HG03103 (cell line): ENCODE measurements around the gene LIPK.
A peak's percentile ranks its signal among the peaks of the same experiment; 100 is the strongest.
"Not testable (repeated sequence)": the region's sequence is repeated elsewhere in the genome, so short reads cannot be mapped to it uniquely, and the experiment has no call there.

Source experiments
- ATAC-seq: cut with Tn5 transposase; IDR thresholded peaks from one replicate; pipeline ENCODE4 v1.9.1; 2021; ENCODE audit warnings: low read depth; ENCODE audit not compliant: unreplicated experiment

LIPK gene

DNA sequence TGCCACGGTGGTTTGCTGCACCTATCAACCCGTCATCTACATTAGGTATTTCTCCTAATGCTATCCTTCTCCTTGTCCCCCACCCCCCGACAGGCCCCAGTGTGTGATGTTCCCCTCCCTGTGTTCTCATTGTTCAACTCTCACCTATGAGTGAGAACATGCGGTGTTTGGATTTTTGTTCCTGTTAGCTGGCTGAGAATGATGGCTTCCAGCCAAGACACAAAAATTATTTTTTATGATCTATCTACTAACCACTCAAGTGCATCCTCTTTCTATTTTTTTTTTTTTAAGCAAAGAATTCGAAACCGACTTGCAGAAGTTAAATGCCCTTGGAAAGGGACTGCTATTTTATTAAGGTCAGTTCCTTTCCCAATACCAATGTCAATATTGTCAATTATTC is 3.3 kb downstream of the LIPK start:
- ATAC-seq, result not testable (repeated sequence)

- no peak for ATAC-seq
Observed at GRCh38 chr10:88715517-88715916, 9.5 kb downstream of the LIPK start.

- ATAC-seq, result no peak
Observed at GRCh38 chr10:88721392-88721791, 15.3 kb downstream of the LIPK start.

GRCh38 chr10:88725798-88726197 is 19.7 kb downstream of the LIPK start:
- no peak for ATAC-seq

DNA sequence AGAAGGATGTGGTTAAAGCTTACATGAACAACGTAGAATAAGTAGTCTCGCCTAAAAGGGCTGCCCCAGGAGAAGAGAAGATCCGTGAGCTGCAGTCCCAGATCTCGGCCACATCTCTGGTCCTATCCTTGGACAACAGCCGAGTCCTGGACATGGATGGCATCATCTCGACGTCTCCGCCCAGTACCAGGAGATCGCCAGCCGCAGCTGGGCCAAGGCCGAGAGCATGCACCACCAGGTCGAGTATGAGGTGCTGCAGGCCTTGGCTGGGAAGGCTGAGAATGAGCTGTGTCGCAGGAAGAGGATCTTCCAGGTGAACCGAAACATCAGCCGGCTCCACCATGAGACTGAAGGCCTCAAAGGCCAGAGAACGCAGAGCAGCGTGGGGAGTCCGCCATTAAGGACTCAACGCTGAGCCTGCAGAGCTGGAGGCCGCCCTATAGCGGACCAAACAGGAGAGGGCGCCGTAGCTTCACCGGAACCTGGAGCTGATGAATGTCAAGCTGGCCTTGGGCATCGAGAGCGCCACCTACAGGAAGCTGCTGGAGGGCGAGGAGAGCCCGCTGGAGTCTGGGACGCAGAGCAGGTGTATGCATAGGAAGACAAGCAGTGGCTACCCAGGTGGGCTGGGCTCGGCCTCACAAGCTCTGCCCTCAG is 22.2 kb downstream of the LIPK start:
- no peak for ATAC-seq

DNA sequence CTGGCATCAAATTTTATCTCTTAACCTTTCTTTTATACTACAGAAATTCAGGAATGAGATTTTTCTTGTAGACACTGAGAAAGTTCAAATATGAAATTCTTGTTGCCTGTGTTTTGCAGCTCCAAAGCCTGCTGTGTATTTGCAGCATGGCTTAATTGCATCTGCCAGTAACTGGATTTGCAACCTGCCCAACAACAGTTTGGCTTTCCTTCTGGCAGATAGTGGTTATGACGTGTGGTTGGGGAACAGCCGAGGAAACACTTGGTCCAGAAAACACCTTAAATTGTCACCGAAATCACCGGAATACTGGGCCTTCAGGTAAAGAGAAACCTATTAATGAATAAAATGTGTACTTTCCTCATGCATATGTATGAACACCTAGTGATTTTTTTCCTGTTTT is 24.8 kb downstream of the LIPK start:
- no peak for ATAC-seq

GRCh38 chr10:88731296-88731695 is 25.2 kb downstream of the LIPK start:
- ATAC-seq, result no peak

- no peak for ATAC-seq
Observed at GRCh38 chr10:88733215-88733614, 27.2 kb downstream of the LIPK start.

DNA sequence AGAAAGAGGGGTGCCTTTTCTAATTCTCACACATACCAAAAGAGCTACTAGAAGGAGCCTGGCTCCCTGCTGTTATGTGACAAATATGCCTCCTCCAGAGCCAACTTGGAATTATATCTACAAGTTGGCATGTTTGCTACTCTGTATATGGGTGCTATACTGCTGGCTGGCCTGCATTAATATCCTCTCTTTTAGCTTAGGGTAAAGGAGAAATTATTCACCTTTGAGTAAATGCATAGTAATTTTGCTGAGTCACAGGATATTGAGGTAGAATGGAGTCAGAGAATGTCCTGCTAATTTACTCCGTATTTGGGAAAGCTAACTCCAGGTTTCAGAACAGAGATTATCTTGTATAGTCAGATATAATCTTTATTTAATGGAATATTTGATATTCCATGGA is 29.6 kb downstream of the LIPK start:
- no peak for ATAC-seq

- ATAC-seq, result not testable (repeated sequence)
Observed at GRCh38 chr10:88741921-88742320, 35.9 kb downstream of the LIPK start.

GRCh38 chr10:88742448-88742847 is 36.4 kb downstream of the LIPK start:
- no peak for ATAC-seq

GRCh38 chr10:88744002-88744401 is 38.0 kb downstream of the LIPK start:
- ATAC-seq, result no peak

DNA sequence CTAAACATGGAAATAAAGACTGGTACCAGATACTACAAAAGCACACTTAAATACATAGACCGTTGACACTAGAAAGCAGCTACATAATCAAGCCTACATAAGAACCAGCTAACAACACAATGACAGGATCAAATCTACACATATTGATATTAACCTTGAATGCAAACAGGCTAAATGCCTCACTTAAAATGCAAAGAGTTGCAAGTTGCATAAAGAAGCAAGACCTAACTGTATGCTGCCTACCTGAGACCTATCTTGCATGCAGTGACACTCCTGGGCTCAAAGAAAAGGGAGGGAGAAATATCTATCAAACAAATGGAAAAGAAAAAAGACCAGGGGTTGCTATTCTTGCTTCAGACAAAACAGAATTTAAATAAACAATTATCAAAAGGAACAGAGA is 39.6 kb downstream of the LIPK start:
- no peak for ATAC-seq

DNA sequence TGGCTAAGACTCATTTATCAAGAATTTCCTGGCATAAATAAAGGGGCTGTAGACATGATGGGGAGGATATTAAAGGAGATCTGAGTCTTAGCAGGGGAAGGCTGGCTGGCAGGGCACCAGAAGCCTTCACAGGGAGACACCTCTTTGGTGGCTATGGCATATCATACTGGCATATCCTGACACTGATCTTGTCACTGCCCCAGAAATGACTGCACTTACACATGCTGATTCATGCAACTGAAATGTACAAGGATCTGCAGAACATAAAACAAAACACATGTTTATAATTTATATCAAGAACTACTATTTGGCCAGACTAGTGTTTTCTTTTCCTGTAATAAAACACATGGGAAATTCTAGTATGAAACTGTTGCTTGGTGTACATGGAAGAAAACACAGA is 48.2 kb downstream of the LIPK start:
- ATAC-seq, result no peak

DNA sequence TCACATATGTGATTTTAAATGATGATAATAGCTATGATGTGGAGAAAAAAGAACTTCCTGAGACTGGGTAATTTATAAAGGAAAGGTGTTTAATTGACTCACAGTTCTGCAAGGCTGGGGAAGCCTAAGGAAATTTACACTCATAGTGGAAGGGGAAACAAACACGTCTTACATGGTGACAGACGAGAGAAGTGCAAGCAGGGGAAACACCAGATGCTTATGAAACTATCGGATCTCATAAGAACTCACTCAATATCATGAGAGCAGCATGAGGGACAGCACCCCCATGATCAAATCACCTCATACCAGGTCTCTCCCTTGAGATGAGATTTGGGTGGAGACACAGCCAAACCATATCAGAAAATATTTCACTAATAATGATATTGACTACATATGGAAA is 49.7 kb downstream of the LIPK start:
- peak; percentile 61 for ATAC-seq

DNA sequence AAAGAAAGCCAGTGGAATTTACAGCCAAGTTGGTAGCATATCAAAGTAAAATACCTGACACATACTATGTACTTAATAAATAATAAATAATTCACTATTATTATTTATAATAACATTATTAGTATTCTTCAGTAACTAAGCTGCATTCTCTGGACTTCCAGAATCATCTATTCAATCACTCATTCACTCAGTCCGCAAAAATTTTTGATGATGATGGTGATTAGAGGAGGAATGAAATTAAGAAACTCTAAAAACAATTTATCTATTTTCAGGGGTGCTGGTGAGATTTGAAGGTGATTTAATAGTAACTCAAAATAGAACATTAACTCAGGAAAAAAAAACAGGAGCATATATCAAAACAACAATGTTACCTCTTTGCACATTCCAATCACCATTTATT is 50.6 kb downstream of the LIPK start:
- no peak for ATAC-seq

- ATAC-seq, result no peak
Observed at GRCh38 chr10:88759366-88760101, 53.5 kb downstream of the LIPK start, which contains the start of gene LIPN. Gene LIPN (plus strand): TSS chr10:88760020. CDS start chr10:88761406, 1,386 bp downstream.

GRCh38 chr10:88762906-88763305 is 56.9 kb downstream of the LIPK start:
- ATAC-seq, result no peak

GRCh38 chr10:88763441-88763840 is 57.4 kb downstream of the LIPK start:
- no peak for ATAC-seq

DNA sequence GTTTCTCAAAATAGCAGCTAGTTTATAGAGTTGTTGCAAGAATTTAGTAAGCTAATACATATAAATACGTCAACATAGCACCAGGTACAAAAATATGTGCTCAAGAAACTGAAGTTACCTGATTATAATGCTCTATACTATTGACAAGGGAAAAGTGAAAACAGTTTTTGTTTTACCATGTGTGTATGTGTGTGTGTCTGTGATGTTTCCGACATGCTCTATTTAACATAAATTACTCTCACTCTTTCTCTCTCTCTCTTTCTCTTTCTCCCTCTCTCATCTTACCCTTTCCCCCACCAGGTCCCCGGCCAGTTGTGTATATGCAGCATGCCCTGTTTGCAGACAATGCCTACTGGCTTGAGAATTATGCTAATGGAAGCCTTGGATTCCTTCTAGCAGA is 58.1 kb downstream of the LIPK start:
- ATAC-seq, result no peak

DNA sequence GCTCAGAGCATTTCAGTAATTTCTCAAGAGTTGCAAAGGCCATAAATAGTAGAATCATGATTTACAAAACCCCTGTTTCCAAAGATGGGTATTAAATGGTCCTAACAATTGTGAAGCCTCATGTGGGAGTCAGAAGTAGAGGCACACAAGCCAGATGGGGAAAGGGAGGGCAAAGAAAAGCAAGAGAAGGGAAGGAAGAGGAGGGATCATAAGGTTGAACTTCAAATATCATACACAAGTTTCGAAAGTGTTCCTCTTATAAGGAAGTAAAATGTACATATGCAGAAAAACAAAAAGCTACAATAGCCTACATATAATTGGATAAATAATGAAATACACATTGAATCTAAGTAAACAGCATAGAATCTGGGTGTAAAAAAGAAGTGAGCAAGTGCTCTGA is 59.8 kb downstream of the LIPK start:
- no peak for ATAC-seq

GRCh38 chr10:88769384-88769783 is 63.3 kb downstream of the LIPK start:
- no peak for ATAC-seq
